Umbilical cord (tissue), 2 donors: Measurements from ENCODE around the gene DAPK3. TPM values are rescaled to one million over a fixed set of nuclear protein-coding genes. Genes with fewer than 3 reads are reported as not detected.
"Not testable (repeated sequence)": the region's sequence is repeated elsewhere in the genome, so short reads cannot be mapped to it uniquely, and the experiment has no call there.

Experiments
- DNase-seq: peaks from one replicate; pipeline ENCODE4 v3.0.0-alpha.2; 2015; ENCODE audit warnings: low spot score
- total RNA-seq: library from RNA; depleted of rRNA; stranded (reverse); fragments of >200 nt; gene quantifications from one replicate; pipeline ENCODE4 v1.2.3, GENCODE V29; 2014; ENCODE audit warnings: low replicate concordance; ENCODE audit not compliant: insufficient read depth

The DAPK3 gene
- total RNA-seq, 1 donor from 2014 or later = 87.2 TPM

GRCh38 chr19:3955688-3956087 lies 15.2 kb downstream of the DAPK3 start:
- no peak for DNase-seq

- DNase-seq = not testable (repeated sequence)
Measured at GRCh38 chr19:3955276-3955675, 15.6 kb downstream of the DAPK3 start.

- no peak for DNase-seq
Measured at GRCh38 chr19:3954107-3954506, 16.8 kb downstream of the DAPK3 start.

- DNase-seq = not testable (repeated sequence)
Measured at GRCh38 chr19:3952755-3953276, 18.1 kb downstream of the DAPK3 start.

GRCh38 chr19:3950871-3951861 lies 19.7 kb downstream of the DAPK3 start:
- DNase-seq = no peak

GRCh38 chr19:3949997-3950859 lies 20.7 kb downstream of the DAPK3 start:
- DNase-seq = no peak

GRCh38 chr19:3949294-3949693 lies 21.6 kb downstream of the DAPK3 start:
- no peak for DNase-seq

- DNase-seq = not testable (repeated sequence)
Measured at GRCh38 chr19:3947316-3947933, 23.5 kb downstream of the DAPK3 start.

- DNase-seq = no peak
Measured at GRCh38 chr19:3945838-3946237, 25.1 kb downstream of the DAPK3 start.

- DNase-seq = no peak
Measured at GRCh38 chr19:3944018-3944721, 26.7 kb downstream of the DAPK3 start.

GRCh38 chr19:3942790-3943409 lies 28.0 kb downstream of the DAPK3 start:
- no peak for DNase-seq

- not testable (repeated sequence) for DNase-seq
Measured at GRCh38 chr19:3938300-3938950, 32.5 kb downstream of the DAPK3 start.

- DNase-seq = no peak
Measured at GRCh38 chr19:3936506-3937442, 34.1 kb downstream of the DAPK3 start.

GRCh38 chr19:3932931-3933810 lies 37.7 kb downstream of the DAPK3 start, which contains the start of gene NMRK2:
Gene NMRK2 (plus strand): TSS chr19:3933069. CDS start chr19:3933672, 603 bp downstream.
- no peak for DNase-seq

GRCh38 chr19:3931041-3931440 lies 39.9 kb downstream of the DAPK3 start:
- no peak for DNase-seq

- no peak for DNase-seq
Measured at GRCh38 chr19:3923912-3924311, 47.0 kb downstream of the DAPK3 start.

GRCh38 chr19:3923096-3923758 lies 47.7 kb downstream of the DAPK3 start:
- DNase-seq = no peak
